Measurements from ENCODE around the gene RMRP.
"Not testable (repeated sequence)": the region's sequence is repeated elsewhere in the genome, so short reads cannot be mapped to it uniquely, and the experiment has no call there.

RMRP gene

GRCh38 chr9:35646153-35646532, 11.7 kb downstream of the RMRP start:
- no peak for DNase-seq (ENCODE audit: extremely low read depth in 1 of 2, low read depth in 1 of 2)

GRCh38 chr9:35645736-35646135, 12.1 kb downstream of the RMRP start:
- DNase-seq (ENCODE audit: extremely low read depth in 1 of 2, low read depth in 1 of 2): not testable (repeated sequence)

GRCh38 chr9:35643046-35643445, 14.8 kb downstream of the RMRP start:
- no peak for DNase-seq (ENCODE audit: extremely low read depth in 1 of 2, low read depth in 1 of 2)

DNA sequence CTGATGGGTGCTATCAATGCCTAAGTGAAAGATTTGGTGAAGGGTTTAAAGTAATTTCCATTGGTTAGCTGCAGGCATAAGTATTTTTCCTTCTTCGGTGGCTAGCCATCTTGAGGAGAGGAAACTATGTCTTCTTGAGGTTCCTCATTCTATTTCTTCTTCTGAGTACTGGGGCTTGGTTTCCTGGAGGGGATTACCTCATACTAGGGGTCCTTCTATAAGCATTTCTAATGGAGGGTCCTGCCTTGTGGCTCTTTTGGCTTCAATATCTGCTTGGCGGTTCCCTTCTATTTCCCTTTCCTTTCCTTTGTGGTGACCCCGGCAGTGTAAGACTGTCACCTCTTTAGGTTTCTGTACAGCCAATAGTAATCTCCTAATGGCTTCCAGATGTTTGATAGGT, 16.3 kb downstream of the RMRP start:
- DNase-seq (ENCODE audit: extremely low read depth in 1 of 2, low read depth in 1 of 2): not testable (repeated sequence)

DNA sequence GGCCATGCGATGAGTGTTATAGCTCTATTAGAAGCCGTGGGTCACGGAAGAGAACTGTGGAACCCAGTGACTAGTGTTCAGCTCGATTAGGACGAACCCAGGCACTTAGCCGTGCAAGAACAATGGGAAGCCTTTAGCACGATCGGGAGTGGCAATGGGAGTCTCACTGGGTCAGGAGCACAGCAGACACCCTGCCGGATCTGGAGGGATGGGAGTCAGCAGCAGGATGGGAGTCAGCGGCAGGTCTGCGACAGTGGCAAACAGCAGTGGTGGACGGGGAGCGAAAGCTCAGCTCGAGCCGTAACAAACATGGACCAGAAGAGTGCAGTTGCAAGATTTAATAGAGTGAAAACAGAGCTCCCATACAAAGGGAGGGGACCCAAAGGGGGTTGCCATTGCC, 17.4 kb downstream of the RMRP start:
- not testable (repeated sequence) for DNase-seq (ENCODE audit: extremely low read depth in 1 of 2, low read depth in 1 of 2)

DNA sequence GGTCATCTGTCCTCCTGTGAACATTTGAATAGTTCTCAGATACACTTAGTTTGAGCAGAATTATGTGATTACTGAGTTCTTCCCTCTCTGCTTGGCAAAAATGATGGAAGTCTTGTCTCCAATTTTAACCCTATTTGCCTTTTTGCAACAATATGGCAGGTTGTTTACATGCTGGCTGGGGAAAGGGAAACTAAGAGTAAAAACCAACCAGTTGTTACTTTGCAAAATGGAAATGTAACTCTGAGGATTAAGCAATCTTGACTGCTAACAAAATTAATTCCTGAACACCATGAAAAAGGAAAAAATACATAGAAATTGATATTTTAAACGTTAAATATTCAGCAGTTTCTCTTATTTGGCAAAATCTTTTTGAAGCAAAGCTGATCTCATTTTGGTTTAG, 18.2 kb downstream of the RMRP start:
- DNase-seq (ENCODE audit: extremely low read depth in 1 of 2, low read depth in 1 of 2): no peak

DNA sequence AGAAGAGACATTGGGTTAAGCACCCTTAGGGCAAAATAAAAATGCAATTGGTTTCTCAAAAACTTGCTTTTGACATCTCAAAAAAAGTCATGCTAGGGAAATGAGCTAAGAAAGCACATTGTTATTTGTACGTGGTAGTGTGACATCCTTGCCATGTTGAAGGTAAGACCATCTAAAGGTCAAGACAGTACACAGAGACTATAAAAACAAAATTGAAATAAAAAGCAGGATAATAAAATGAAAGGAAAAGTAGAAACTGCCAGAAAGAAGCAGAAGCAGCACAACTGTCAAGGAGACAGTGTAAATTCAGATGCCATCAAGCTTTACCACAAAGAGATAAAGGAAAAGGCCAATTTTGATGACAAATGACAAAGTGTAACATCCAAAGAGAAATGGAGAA, 18.6 kb downstream of the RMRP start:
- DNase-seq (ENCODE audit: extremely low read depth in 1 of 2, low read depth in 1 of 2): not testable (repeated sequence)

GRCh38 chr9:35638751-35639150, 19.1 kb downstream of the RMRP start:
- DNase-seq (ENCODE audit: extremely low read depth in 1 of 2, low read depth in 1 of 2): not testable (repeated sequence)

DNA sequence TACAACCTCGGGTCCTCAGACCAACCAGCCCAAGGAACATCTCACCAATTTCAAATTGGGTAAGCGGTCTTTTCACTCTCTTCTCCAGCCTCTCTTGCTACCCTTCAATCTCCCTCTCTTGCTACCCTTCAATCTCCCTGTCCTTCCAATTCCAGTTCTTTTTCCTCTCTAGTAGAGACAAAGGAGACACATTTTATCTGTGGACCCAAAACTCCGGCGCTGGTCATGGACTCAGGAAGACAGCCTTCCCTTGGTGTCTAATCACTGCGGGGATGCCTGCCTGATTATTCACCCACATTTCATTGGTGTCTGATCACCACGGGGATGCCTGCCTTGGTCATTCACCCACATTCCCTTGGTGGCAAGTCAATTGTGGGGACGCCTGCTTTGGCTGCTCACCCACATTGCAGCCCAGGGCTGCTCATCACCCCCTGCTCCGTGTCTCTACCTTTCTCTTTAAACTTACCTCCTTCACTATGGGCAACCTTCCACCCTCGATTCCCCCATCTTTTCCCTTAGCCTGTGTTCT, 20.3 kb downstream of the RMRP start:
- not testable (repeated sequence) for DNase-seq (ENCODE audit: extremely low read depth in 1 of 2, low read depth in 1 of 2)

DNA sequence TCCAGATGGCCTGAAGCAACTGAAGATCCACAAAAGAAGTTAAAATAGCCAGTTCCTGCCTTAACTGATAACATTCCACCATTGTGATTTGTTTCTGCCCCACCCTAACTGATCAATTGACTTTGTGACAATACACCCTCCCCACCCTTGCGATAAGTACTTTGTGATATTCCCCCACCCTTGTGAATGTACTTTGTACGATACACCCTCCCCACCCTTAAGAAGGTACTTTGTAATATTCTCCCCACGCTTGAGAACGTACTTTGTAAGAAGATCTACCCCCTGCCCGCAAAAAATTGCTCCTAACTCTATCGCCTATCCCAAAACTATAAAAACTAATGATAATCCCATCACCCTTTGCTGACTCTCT, 21.0 kb downstream of the RMRP start:
- DNase-seq (ENCODE audit: extremely low read depth in 1 of 2, low read depth in 1 of 2): not testable (repeated sequence)

DNA sequence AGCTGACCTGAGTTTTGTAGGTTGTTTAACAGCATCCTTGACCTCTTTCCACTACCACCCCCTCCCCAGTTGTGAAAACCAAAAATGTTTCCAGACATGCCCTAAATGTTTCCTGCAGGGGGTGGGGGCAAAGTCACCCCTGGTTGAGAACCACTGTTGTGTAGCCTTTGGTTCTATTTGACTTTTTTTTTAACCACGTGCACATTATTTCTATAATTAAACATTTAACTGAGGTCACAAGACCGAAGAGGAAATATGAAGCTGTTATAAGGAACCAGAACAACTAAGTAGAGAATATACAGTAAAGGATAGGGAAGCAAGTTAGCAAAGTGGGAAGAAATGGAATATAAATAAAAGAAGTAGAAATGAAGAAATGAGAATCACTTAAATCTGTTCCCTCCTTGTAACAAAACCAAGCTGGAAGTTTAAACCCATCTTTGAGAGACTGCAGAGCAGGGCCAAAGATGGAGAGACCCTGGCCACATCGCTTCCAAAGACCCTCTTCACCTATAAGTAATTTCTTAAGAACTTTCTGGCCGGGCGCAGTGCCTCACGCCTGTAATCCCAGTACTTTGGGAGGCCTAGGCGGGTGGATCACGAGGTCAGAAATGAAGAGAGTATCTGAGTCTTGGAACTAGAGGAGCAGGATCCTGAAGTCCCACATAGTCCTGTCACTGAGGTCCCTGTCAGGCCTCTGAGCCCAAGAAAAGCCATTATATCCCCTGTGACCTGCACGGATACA, 21.5 kb downstream of the RMRP start:
- no peak for DNase-seq (ENCODE audit: extremely low read depth in 1 of 2, low read depth in 1 of 2)

- no peak for DNase-seq (ENCODE audit: extremely low read depth in 1 of 2, low read depth in 1 of 2)
Measured at GRCh38 chr9:35635730-35636129, 22.1 kb downstream of the RMRP start.

DNA sequence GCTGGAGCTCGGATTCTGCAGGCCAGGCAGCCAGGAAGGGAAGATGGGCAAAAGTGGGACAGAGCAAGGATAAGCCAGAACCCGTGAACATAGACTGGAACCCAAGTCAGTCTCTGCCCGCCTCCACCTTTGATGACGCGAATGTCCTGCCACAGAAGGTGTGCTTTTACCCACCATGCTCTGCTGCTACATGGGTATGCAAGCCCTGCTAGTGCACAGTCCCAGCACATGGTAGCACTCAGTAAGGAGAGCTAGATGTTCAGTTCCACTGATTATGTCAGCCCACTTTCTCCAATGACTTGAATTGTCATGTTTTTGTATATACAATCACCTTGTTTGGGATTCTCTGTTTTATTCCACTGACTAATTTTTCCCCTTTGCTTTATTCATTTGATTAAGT, 28.2 kb downstream of the RMRP start:
- no peak for DNase-seq (ENCODE audit: extremely low read depth in 1 of 2, low read depth in 1 of 2)

GRCh38 chr9:35628389-35628991, 29.3 kb downstream of the RMRP start:
- no peak for DNase-seq (ENCODE audit: extremely low read depth in 1 of 2, low read depth in 1 of 2)

DNA sequence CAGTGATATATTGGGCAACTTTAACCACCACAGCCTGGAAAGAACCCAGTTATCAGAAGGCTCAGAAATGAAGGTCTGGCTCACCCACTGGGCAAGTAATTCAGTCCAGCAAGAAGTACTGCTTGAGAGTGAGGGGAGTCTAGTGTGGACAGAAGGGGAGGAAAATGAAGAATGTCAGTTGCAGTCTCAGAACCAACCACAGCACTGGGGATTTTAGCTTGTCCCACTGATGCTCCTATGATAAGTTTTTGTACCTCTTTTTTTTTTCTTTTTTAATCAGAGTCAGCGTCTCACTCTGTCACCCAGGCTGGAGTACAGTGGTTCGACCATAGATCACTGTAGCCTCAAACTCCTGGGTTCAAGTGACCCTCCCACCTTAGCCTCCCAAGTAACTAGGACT, 30.2 kb downstream of the RMRP start:
- no peak for DNase-seq (ENCODE audit: extremely low read depth in 1 of 2, low read depth in 1 of 2)

DNA sequence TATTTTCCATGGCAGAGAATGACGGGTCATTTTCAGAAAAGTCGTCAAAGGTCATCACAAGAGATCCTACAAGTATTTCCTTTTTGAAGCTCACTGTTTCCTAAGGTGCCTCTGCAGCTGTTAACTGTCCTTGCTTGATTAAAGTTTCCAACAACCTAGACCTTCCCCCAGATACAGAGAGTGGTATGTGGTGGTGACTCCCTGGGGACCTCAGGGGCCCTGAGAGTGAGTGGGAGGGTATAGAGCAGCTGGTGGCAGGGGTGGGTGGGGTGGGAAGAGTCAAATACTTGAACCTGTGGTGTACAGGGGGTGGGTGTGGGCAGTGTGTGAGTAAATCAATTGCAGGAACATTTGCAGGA, 38.0 kb downstream of the RMRP start:
- DNase-seq (ENCODE audit: extremely low read depth in 1 of 2, low read depth in 1 of 2): no peak

GRCh38 chr9:35618854-35619799, 38.7 kb downstream of the RMRP start:
- peak; percentile 37 to 45 for DNase-seq (ENCODE audit: extremely low read depth in 1 of 2, low read depth in 1 of 2)

GRCh38 chr9:35618325-35618727, 39.5 kb downstream of the RMRP start, which contains the start of gene CD72:
Gene CD72 (minus strand): TSS chr9:35618413. CDS start chr9:35618303, 110 bp downstream.
- DNase-seq (ENCODE audit: extremely low read depth in 1 of 2, low read depth in 1 of 2): no peak

DNA sequence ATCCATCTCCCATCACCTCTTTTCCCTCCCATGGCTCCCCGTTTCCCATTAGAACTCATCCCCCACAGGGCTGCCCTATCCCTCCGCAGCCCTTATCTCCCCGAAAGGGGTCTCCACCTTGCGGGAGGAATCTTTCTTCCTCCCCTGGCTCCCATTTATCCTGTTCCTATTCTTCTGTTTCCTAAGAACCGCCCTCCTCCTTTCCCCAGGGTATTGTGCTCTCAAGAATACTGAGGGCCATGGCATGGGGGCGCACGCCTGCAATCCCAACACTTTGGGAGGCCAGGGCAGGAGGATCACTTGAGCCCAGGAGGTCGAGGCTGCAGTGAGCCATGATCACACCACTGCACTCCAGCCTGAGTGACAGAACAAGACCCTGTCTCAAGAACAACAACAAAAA, 40.3 kb downstream of the RMRP start:
- DNase-seq (ENCODE audit: extremely low read depth in 1 of 2, low read depth in 1 of 2): no peak

DNA sequence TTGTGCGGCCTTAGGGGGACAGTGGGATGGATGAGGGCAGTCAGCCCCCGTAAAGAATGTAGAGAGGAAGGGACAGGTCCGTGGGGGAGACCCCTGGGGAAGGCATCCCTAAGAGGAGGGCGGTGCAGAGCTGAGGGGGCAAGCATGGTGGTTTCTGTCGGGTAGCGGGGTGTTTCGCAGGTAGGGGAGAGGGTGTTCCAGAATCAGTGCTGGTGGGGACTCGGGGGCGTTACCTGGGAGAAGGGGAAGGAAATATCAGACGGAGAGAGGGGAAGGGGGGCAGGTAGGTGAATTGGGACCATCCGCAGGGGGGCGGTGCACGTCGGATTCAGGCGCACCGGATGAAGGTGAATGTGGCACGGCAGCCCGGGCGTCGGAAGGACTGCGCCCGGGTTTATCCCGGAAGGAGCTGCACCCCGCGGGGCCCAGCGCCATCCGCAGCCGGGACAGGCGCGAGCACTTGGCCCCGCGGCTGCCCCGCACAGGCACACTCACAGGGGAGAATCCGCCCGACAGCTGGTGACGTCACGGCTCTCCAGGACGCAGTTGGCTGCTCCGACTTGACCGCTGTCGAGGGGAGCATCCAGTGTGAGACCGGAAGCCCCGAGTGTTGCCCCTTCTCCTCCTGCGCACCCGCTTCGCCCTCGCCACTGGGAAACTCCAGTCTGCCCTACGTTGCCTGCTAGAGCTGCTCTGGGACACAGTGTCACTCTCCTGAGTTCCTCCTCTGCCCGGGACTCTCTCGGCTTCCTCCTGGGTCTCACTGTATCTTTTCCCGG, 40.9 kb downstream of the RMRP start:
- DNase-seq (ENCODE audit: extremely low read depth in 1 of 2, low read depth in 1 of 2): peak; percentile 57 to 65
